GM12891 (cell line): Measurements from ENCODE around the gene PAFAH2.

Experiments used
- DNase-seq: peaks from one replicate; pipeline ENCODE4 v3.0.0; 2011; ENCODE audit warnings: low spot score; ENCODE audit not compliant: insufficient read length
- FAIRE-seq: peaks from 2 replicates; lab custom pipeline; 2011; peaks lifted over from hg19 to GRCh38; lab: Jason Lieb, UNC
- PAX5 ChIP-seq: IDR thresholded peaks from 2 replicates; pipeline ENCODE4 v1.6.1; 2011; ENCODE audit warnings: low read length, moderate library complexity, mild to moderate bottlenecking; ENCODE audit not compliant: insufficient read depth, severe bottlenecking
- POLR2A ChIP-seq: IDR thresholded peaks from 2 replicates; pipeline ENCODE4 v1.6.1; 2011; ENCODE audit warnings: low read depth, low read length, control low read depth
- POLR2AphosphoS5 ChIP-seq: IDR thresholded peaks from 2 replicates; pipeline ENCODE4 v1.6.1; 2011; ENCODE audit warnings: low read depth, low read length, control low read depth
- POU2F2 ChIP-seq: IDR thresholded peaks from 2 replicates; pipeline ENCODE4 v1.6.1; 2011; ENCODE audit warnings: low read depth, mild to moderate bottlenecking, control low read depth, low read length, moderate library complexity
- SPI1 ChIP-seq: IDR thresholded peaks from 2 replicates; pipeline ENCODE4 v1.6.1; 2011; ENCODE audit warnings: low read depth, low read length, control low read depth
- TAF1 ChIP-seq: IDR thresholded peaks from 2 replicates; pipeline ENCODE4 v1.6.1; 2011; ENCODE audit warnings: low read depth, low read length, control low read depth

The PAFAH2 gene

DNA sequence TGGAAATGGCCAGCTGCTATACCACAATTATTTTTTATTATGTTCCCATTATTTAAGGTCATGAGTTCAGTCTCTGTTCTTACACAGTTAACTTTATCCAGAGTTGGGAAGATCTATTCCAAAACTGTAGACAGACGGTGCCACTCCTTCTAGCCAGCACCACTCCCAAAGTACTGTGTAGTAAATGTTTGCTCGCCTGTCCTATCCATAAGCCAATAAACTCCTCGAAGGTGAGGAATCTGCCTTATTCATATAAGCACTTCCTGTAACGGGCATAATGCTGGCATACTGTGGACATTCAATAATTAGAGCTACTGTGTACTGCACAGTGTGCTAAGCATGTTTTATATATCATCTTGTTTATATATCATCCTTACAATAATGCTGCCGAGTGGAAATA, 65.5 kb downstream of the PAFAH2 start:
- DNase-seq (no peak), FAIRE-seq (no peak)
- TF ChIP-seq POLR2A = no peak
- no peak for TF ChIP-seq SPI1
- no peak for TF ChIP-seq PAX5
- TF ChIP-seq POLR2AphosphoS5 = no peak
- no peak for TF ChIP-seq TAF1
- no peak for TF ChIP-seq POU2F2

DNA sequence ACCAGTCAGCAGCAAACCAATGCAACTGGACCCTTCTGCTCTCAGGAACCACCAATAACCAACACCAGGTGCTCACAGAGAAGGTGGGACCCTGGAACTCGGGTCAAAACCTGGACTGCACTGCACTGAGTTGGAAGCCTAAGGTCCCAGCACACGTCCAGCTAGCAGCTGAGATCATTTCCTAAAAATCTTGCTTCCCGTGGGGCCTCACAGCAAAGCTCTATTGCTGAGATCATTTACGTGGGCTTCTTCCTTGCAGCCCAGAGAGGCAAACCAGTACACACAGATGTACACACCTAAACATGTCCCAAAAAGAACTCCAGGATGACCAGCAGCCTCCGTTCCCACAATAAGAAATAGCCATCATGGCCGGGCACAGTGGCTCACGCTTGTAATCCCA, 68.8 kb downstream of the PAFAH2 start:
- TF ChIP-seq PAX5 (no peak), POU2F2 (no peak), POLR2AphosphoS5 (no peak), POLR2A (no peak), SPI1 (no peak), TAF1 (no peak)
- DNase-seq (no peak), FAIRE-seq (no peak)

GRCh38 chr1:25927521-25928265, 70.2 kb downstream of the PAFAH2 start:
- no peak for DNase-seq
- no peak for FAIRE-seq
- TF ChIP-seq POLR2A (no peak), POU2F2 (no peak), TAF1 (no peak), PAX5 (no peak), SPI1 (no peak), POLR2AphosphoS5 (no peak)

DNA sequence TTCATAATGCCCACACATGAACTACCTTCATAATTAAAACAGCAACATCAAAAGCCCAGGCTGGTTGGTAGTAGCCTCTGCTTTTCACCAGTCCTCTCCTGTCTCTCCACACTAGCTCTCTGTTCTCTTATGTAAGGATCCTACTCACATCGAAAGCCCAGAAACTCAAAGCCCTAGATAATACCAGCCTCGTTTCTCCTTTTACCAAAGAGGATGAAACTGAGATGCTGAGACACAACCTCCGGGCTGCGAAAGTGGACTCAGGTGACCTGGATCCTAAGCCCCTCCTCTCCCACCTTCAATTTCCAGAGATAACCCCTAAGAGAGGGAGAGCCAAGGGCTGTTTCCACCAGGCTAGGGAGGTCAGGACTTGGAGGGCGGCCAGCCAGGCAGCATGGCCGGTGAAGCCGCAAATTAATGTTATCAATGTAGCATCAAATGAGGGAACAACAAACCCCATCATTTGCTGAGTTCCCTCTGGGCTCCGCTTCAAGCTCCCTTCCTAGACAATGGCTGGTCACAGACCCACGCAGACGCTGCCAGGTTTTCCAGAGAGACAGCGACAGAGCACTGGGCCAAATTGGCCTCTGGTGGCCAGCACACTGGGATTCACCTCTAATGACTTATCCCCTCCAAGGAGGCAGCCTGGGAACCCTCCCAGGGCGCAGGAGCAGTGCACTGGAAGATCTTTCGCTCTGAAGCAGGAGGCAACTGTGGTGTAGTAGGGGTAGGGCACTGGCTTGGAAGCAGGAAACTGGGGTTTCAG, 70.9 kb downstream of the PAFAH2 start:
- TF ChIP-seq POLR2AphosphoS5 (no peak), POLR2A (no peak), SPI1 (no peak), PAX5 (no peak), TAF1 (no peak)
- FAIRE-seq = no peak
- DNase-seq = no peak

DNA sequence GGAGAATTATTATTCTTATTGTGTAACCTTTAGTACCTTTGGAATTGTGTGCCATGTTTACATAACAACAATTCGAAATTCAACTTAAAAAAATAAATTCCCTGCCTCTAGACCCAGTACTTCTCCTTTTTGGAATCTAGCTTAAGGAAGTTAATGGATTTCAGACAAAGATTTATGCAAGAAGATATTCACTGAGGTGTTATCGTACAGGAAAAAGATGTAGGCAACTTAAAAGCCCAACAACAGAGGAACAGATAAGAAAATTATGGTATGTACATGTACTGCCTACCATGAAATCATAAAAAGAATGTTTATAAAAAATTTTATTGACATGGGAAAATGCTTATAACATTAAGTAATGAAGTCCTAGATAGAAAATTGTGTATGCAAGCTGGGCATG, 73.4 kb downstream of the PAFAH2 start:
- FAIRE-seq = no peak
- DNase-seq = no peak
- TF ChIP-seq POU2F2 = no peak
- TF ChIP-seq TAF1 = no peak
- no peak for TF ChIP-seq POLR2AphosphoS5
- TF ChIP-seq SPI1 = no peak
- no peak for TF ChIP-seq POLR2A
- no peak for TF ChIP-seq PAX5

DNA sequence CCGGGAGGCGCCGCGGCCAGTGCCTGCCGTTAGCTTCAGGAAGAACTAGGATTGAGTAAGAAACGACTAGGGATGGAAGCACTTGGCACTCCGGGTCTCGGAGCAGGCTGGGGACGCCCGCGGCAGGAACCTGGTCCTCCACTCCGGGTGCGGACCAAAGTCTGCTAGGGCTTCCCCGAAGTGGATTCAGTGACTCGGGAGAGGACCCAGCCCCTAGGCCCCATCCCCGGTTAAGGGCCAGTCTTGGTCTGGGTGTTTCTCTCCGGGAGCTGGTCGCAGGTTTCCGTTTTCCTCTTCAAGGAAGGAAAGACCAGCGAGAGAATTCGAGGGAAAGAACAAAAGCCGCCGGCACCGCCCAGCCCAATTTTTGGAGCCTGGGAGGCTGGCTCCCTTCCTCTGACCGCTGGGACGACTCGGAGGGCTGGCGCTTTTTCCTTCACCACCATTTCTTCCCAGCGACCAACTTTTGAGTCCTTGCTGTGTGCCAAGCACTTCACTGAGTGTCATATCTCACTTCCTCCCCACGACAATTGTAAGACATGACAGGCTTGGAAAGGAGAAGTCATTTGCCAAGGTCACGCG, 74.8 kb downstream of the PAFAH2 start:
- FAIRE-seq = peak; percentile 61
- peak; percentile 69 for TF ChIP-seq SPI1
- no peak for TF ChIP-seq POU2F2
- TF ChIP-seq PAX5 = no peak
- DNase-seq = no peak

DNA sequence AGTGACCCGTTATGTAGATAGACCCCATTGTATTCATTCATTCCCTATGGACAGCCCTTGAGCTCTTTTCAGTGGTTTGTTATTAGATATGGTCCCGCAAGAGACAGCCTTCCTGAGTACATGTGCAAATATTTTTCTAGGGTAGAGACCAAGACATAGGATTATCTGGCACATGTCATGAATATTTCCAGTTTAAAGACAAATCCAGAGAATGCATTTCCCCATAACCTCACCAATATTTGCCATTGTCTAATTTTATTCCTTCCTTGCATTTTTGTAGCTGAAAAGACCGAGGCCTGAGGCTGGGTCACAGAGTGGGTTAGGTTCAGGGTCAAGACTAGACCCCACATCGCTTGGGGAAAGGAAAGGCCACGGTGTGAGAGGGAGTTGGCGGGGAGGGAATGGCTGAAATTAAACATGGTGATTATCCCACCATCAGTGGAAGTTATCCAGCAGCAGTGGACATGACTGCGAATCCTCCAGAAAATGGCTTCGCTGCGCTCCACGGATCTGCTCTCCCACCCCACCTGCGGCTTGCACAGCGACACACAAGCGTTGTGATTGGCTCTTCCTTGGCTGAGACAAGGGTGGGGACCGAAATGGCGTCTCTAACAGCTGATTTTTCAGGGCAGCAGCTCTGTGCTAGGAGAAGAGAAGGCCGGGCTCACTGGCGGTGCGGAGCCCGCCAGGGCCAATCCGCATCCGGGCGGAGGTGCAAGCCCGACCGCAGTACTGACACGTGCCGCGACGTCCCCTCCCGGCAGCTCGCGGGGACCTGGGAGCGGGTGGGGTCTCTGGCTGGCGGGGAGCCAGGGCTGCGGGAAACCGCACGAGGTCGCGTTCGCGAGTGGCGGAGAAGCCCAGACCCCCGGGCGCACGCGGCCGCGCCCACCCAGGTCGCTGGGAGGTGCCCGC, 75.5 kb downstream of the PAFAH2 start:
- DNase-seq = peak; percentile 22

GRCh38 chr1:25918615-25919014, 79.2 kb downstream of the PAFAH2 start:
- FAIRE-seq = no peak
- TF ChIP-seq TAF1 (no peak), POLR2AphosphoS5 (no peak)
- no peak for DNase-seq

More for the DNA sequence above, 75.5 kb downstream of the PAFAH2 start:
- TF ChIP-seq POU2F2 (no peak), POLR2A (no peak)
- peak; percentile 85 for FAIRE-seq

DNA sequence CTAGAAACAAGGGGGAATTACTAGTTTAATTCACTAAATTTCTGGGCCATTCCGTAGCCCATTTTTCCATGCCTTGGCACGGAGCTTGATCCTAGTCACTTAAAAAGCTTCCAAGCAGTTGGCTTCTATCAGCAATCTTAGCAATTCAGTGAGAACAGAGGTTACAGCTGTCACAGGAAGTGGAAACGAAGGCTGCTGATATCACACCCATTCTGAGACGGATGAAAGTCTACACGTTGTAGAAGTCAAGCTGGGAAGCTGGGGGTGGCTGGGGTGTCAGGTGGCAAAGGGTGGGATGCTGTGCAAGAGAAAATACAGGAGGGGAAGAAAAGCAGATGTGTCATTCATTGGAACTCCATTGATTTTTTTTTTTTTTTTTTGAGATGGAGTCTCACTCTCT, 79.9 kb downstream of the PAFAH2 start:
- FAIRE-seq = no peak

GRCh38 chr1:25916460-25916859, 81.4 kb downstream of the PAFAH2 start:
- no peak for DNase-seq
- FAIRE-seq = no peak
- TF ChIP-seq POLR2AphosphoS5 (no peak), POLR2A (no peak), POU2F2 (no peak), TAF1 (no peak), SPI1 (no peak)

More for the DNA sequence above, 79.9 kb downstream of the PAFAH2 start:
- DNase-seq = no peak
- TF ChIP-seq POLR2A = no peak
- TF ChIP-seq POLR2AphosphoS5 = no peak
- TF ChIP-seq PAX5 = no peak
- TF ChIP-seq SPI1 = no peak
- TF ChIP-seq TAF1 = no peak
- TF ChIP-seq POU2F2 = no peak
